ENCODE data around the gene ADGRG6. TPM values are rescaled to one million over a fixed set of nuclear protein-coding genes. Genes with fewer than 3 reads are reported as not detected.
"Not testable (repeated sequence)": the region's sequence is repeated elsewhere in the genome, so short reads cannot be mapped to it uniquely, and the experiment has no call there.

Gene ADGRG6
- total RNA-seq, 2 donors from 2014 or later = 17.0 to 17.9 TPM

DNA sequence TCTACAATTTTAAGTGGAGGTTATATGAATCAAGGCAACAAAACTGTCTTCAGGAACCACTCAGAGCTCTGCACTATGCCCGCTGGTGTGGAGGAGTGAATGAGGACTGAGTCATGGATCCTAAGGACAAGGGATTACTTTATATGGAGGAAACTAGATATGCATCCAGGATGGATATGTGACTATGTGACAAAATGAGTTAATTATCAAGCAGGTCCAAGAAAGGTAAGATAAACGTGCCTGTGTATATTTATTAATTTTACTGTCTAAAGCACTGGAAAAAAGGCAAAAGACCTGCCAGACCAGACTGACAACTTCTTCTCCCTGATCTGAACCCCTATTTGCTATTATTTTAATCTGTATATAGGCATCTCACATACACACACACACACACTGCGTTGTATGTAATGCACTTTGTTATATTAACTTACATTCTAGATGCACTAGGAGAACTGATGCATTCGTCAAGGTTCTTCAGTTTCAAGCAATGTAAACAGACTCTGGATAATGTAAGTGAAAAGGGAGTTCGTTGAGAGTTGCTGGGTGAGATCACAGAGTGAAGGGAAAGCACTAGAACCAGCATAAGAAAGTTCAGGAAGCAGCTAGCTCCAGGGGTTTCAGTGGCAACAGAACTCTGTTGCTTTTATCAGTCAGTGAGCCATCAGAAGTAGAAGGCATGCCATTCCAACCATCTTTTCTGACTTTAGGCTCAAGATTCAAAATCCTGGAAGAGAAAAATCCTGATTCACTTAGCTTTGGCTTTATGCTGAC lies 26.4 kb upstream of the ADGRG6 start:
- no peaks in the 10 kb centered on the region for H3K9me3 ChIP-seq
- H3K4me3 ChIP-seq = no peak overlapping the region
- TF ChIP-seq, protein P1, sequence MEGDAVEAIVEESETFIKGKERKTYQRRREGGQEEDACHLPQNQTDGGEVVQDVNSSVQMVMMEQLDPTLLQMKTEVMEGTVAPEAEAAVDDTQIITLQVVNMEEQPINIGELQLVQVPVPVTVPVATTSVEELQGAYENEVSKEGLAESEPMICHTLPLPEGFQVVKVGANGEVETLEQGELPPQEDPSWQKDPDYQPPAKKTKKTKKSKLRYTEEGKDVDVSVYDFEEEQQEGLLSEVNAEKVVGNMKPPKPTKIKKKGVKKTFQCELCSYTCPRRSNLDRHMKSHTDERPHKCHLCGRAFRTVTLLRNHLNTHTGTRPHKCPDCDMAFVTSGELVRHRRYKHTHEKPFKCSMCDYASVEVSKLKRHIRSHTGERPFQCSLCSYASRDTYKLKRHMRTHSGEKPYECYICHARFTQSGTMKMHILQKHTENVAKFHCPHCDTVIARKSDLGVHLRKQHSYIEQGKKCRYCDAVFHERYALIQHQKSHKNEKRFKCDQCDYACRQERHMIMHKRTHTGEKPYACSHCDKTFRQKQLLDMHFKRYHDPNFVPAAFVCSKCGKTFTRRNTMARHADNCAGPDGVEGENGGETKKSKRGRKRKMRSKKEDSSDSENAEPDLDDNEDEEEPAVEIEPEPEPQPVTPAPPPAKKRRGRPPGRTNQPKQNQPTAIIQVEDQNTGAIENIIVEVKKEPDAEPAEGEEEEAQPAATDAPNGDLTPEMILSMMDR (IDR thresholded peaks at IDR 0.05) = no peak
- no peaks in the 10 kb centered on the region for H3K36me3 ChIP-seq
- DNase-seq = no peak
- intact Hi-C loops (cut with DNase I) = no loop called here
- no peaks in the 10 kb centered on the region for H3K27me3 ChIP-seq
- no peak overlapping the region for H3K27ac ChIP-seq
- H3K9ac ChIP-seq (ENCODE audit: low read depth in 2 of 2, low read length in 2 of 2) = no peak overlapping the region
- H3K4me1 ChIP-seq = no peaks in the 10 kb centered on the region

DNA sequence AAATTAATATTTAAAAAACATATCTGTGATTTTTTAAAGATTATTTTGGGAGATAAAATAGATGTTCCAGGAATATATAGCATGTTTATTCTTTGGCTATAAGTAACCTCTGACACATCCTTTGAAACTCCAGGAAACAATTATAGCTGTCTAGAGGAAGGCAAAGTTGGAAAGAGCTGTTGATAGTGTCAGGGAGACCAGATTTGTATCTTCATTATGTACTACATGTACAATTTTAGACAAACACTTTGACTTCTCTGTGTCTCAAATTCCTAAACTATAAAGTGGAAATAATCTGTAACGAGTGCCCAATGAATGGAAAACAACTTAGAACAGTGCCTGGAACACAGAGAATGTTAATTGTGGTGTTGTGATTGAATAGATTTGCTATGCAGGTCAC lies 25.6 kb upstream of the ADGRG6 start:
- Histone ChIP-seq H3K9ac (ENCODE audit: low read depth in 2 of 2, low read length in 2 of 2) (no peak overlapping the region), H3K4me3 (no peak overlapping the region), H3K27me3 (no peaks in the 10 kb centered on the region), H3K9me3 (no peaks in the 10 kb centered on the region), H3K4me1 (no peaks in the 10 kb centered on the region), H3K27ac (no peak overlapping the region), H3K36me3 (no peaks in the 10 kb centered on the region)
- intact Hi-C loops (cut with DNase I) = no loop called here
- TF ChIP-seq, protein P1 (IDR thresholded peaks at IDR 0.05) = no peak
- no peak for DNase-seq

DNA sequence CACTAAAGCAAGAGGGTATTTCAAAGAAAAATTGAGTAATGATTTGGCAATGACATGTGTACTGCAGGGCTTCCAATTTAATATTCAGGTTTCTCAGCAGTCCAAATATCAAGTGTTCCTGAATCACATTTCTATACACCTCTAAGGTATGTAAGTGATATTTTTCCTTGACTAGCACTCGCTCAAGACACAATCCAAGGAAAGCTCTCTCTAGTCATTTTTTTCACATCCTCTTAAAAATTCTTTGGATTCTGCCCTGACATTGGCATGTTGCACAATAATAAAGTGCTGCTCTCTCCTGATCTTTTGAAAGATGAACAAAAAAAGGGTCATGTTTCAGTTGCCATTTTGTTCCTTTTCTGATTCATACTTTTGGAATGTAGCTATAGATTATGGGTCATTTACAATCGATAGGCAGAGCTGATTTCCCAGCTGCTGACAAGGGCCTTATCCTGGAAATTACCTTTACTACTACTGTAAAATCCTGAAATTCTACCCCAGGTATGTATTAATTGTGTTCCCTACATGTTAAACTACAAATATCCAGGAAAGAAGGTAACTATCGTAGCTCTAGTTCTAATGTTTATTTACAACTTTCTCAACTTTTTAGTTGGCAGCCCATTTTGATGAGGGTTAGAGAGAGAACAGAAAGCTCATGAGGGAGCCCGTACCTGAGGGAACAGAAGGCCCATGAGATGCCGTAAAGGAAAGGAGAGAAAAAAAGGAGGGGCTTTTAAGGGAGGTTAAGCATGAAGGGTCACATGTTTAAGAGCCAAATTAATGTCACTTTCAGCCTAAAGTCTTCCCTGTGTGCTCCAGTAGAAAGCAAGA lies 22.2 kb upstream of the ADGRG6 start:
- no peak for DNase-seq
- H3K27me3 ChIP-seq = no peaks in the 10 kb centered on the region
- intact Hi-C loops (cut with DNase I) = no loop called here
- H3K36me3 ChIP-seq = no peaks in the 10 kb centered on the region
- no peak overlapping the region for H3K4me3 ChIP-seq
- no peak overlapping the region for H3K27ac ChIP-seq
- H3K4me1 ChIP-seq = no peaks in the 10 kb centered on the region
- no peak overlapping the region for H3K9ac ChIP-seq (ENCODE audit: low read depth in 2 of 2, low read length in 2 of 2)
- H3K9me3 ChIP-seq = no peaks in the 10 kb centered on the region
- TF ChIP-seq, protein P1 (IDR thresholded peaks at IDR 0.05) = no peak

DNA sequence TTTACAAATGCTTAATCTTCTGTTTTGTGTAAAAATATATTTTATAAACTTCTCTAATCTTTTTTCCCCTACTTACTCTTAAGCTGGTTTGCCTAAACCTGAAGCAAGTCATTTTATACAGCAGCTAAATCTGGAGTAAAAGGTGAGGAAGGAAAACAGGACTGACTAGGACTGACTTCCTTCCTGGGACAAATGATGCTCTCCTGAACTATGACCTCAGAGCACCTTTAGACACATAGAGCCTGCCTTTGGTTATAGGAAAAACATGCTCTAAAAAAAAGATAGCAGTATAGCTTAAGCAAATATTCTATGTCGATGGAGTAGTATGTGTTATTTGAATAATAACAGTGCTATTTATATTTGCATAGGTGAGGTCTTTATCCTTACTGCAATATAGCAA lies 21.5 kb upstream of the ADGRG6 start:
- H3K4me3 ChIP-seq = no peak overlapping the region
- H3K9me3 ChIP-seq = no peaks in the 10 kb centered on the region
- H3K9ac ChIP-seq (ENCODE audit: low read depth in 2 of 2, low read length in 2 of 2) = no peak overlapping the region
- no peaks in the 10 kb centered on the region for H3K27me3 ChIP-seq
- no peak overlapping the region for H3K27ac ChIP-seq
- TF ChIP-seq, protein P1 (IDR thresholded peaks at IDR 0.05) = no peak
- intact Hi-C loops (cut with DNase I) = no loop called here
- no peaks in the 10 kb centered on the region for H3K36me3 ChIP-seq
- no peaks in the 10 kb centered on the region for H3K4me1 ChIP-seq
- no peak for DNase-seq

DNA sequence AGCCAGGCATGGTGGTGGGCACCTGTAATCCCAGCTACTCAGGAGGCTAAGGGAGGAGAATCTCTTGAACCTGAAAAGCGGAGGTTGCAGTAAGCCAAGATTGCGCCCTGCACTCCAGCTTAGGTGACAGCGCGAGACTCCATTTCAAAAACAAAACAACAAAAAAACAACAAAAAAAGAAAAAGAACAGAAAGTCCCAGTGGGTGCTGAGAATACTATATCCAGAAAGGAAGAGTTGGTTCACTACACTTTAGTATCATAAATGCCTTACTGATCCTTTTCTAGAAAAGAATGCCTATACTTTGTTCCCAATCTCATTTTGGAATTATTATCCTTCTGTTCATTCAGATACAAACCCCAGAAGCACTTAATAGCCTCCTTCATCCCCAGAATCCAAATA lies 20.9 kb upstream of the ADGRG6 start:
- Histone ChIP-seq H3K9ac (ENCODE audit: low read depth in 2 of 2, low read length in 2 of 2) (no peak overlapping the region), H3K27me3 (no peaks in the 10 kb centered on the region), H3K36me3 (no peaks in the 10 kb centered on the region), H3K9me3 (no peaks in the 10 kb centered on the region), H3K4me1 (no peaks in the 10 kb centered on the region), H3K4me3 (no peak overlapping the region), H3K27ac (no peak overlapping the region)
- DNase-seq = no peak
- TF ChIP-seq, protein P1 (IDR thresholded peaks at IDR 0.05) = no peak
- intact Hi-C loops (cut with DNase I) = no loop called here

DNA sequence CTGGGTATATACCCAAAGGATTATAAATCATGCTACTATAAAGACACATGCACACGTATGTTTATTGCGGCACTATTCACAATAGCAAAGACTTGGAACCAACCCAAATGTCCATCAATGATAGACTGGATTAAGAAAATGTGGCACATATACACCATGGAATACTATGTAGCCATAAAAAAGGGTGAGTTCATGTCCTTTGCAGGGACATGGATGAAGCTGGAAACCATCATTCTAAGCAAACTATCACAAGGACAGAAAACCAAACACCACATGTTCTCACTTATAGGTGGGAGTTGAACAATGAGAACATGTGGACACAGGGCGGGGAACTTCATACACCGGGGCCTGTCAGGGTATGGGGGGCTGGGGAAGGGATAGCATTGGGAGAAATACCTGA lies 18.7 kb upstream of the ADGRG6 start:
- DNase-seq; H3K9ac ChIP-seq (ENCODE audit: low read depth in 2 of 2, low read length in 2 of 2); H3K36me3 ChIP-seq; H3K4me1 ChIP-seq; H3K27me3 ChIP-seq; H3K4me3 ChIP-seq; H3K9me3 ChIP-seq; intact Hi-C loops (cut with DNase I); H3K27ac ChIP-seq: not testable (repeated sequence)

Data from colonic mucosa (tissue), 4 donors.